Neural cell (in vitro differentiated cells): ENCODE measurements around the gene CCNA2. TPM values are rescaled to one million over a fixed set of nuclear protein-coding genes. Genes with fewer than 3 reads are reported as not detected.

Experiments used
- H2AFZ ChIP-seq: fragments of 200-600, 300-800 bp; sonication (generic), shearing (Covaris generic); 2 replicates; pipeline ENCODE4 v1.6.0; 2014; ENCODE audit warnings: low read depth, mild to moderate bottlenecking, antibody characterized with exemption, low read length, moderate library complexity
- H3F3A ChIP-seq: fragments of 200-600 bp; shearing (Covaris generic); 2 replicates; pipeline ENCODE4 v1.6.1; 2016; ENCODE audit warnings: mild to moderate bottlenecking, moderate library complexity, mixed read lengths, antibody characterized with exemption, low read length; ENCODE audit not compliant: insufficient read depth, poor library complexity, severe bottlenecking
- H3K27ac ChIP-seq: fragments of 200-600, 300-800 bp; sonication (generic), shearing (Covaris generic); 2 replicates; pipeline ENCODE4 v1.5.1; 2014; ENCODE audit warnings: mild to moderate bottlenecking, low read length, moderate library complexity
- H3K27me3 ChIP-seq: fragments of 300-800, 200-600 bp; sonication (generic), shearing (Covaris generic); 2 replicates; pipeline ENCODE4 v1.6.0; 2014; ENCODE audit warnings: mild to moderate bottlenecking, low read depth, low read length, moderate library complexity; ENCODE audit not compliant: insufficient read depth
- H3K36me3 ChIP-seq: fragments of 300-800, 200-600 bp; sonication (generic), shearing (Covaris generic); 2 replicates; pipeline ENCODE4 v1.5.1; 2014; ENCODE audit warnings: mild to moderate bottlenecking, antibody characterized with exemption, low read length, moderate library complexity; ENCODE audit not compliant: insufficient read depth
- H3K4me2 ChIP-seq: fragments of 300-800, 200-600 bp; sonication (generic), shearing (Covaris generic); 2 replicates; pipeline ENCODE4 v1.6.0; 2014; ENCODE audit warnings: mild to moderate bottlenecking, low read length
- H3K4me3 ChIP-seq: fragments of 300-800, 200-600 bp; sonication (generic), shearing (Covaris generic); 2 replicates; pipeline ENCODE4 v1.5.1; 2014; ENCODE audit warnings: mild to moderate bottlenecking, low read length, moderate library complexity
- H3K79me2 ChIP-seq: fragments of 200-600 bp; shearing (Covaris generic); replicated peaks from 2 replicates; pipeline ENCODE4 v1.6.0; 2014; ENCODE audit warnings: mild to moderate bottlenecking, low read length, moderate library complexity; ENCODE audit not compliant: insufficient read depth
- H3K9ac ChIP-seq: fragments of 300-800, 200-600 bp; sonication (generic), shearing (Covaris generic); 2 replicates; pipeline ENCODE4 v1.6.1; 2016; ENCODE audit warnings: mild to moderate bottlenecking, low read length, mixed read lengths
- H3K9me2 ChIP-seq: fragments of 200-600 bp; shearing (Covaris generic); 2 replicates; pipeline ENCODE4 v1.6.1; 2016; ENCODE audit warnings: mild to moderate bottlenecking, low read length, mixed read lengths; ENCODE audit not compliant: insufficient read depth
- H3K9me3 ChIP-seq: fragments of 200-600, 300-800 bp; sonication (generic), shearing (Covaris generic); 2 replicates; pipeline ENCODE4 v1.6.1; 2016; ENCODE audit warnings: mild to moderate bottlenecking, mixed run types, low read length, moderate library complexity, mixed read lengths
- H4K20me1 ChIP-seq: fragments of 200-600 bp; shearing (Covaris generic); 2 replicates; pipeline ENCODE4 v1.6.1; 2016; ENCODE audit warnings: mild to moderate bottlenecking, mixed run types; ENCODE audit not compliant: insufficient read depth
- EP300 ChIP-seq: fragments of 450-650 bp; conservative IDR thresholded peaks from 2 replicates; pipeline ENCODE4 v1.6.1; 2014; ENCODE audit warnings: antibody characterized with exemption, mild to moderate bottlenecking, moderate library complexity; ENCODE audit not compliant: poor library complexity, severe bottlenecking
- EZH2 ChIP-seq: fragments of 200-600, 300-800 bp; shearing (Covaris generic), sonication (generic); IDR thresholded peaks from 2 replicates; pipeline ENCODE4 v1.6.1; 2014; ENCODE audit warnings: antibody characterized with exemption, low read length, borderline replicate concordance, mild to moderate bottlenecking; ENCODE audit not compliant: insufficient read depth, poor library complexity, severe bottlenecking
- MXI1 ChIP-seq: fragments of 450-650 bp; conservative IDR thresholded peaks from 2 replicates; pipeline ENCODE4 v1.6.1; 2014; ENCODE audit warnings: antibody characterized with exemption, mild to moderate bottlenecking; ENCODE audit not compliant: poor library complexity, severe bottlenecking
- POLR2AphosphoS5 ChIP-seq: IDR thresholded peaks from 2 replicates; pipeline ENCODE4 v1.6.1; 2012
- RAD21 ChIP-seq: fragments of 450-650 bp; conservative IDR thresholded peaks from 2 replicates; pipeline ENCODE4 v1.6.1; 2014; ENCODE audit warnings: antibody characterized with exemption, mild to moderate bottlenecking, moderate library complexity
- SMC3 ChIP-seq: fragments of 450-650 bp; conservative IDR thresholded peaks from 2 replicates; pipeline ENCODE4 v1.6.1; 2014; ENCODE audit warnings: antibody characterized with exemption, mild to moderate bottlenecking, moderate library complexity; ENCODE audit not compliant: poor library complexity
- TAF1 ChIP-seq: IDR thresholded peaks from 2 replicates; pipeline ENCODE4 v1.6.1; 2012; ENCODE audit warnings: low read depth
- polyA plus RNA-seq: library from polyadenylated mRNA; depleted of rRNA; stranded (reverse); fragments of >200 nt; gene quantifications from 2 replicates; pipeline ENCODE4 v1.2.3, GENCODE V29; 2014
- TF ChIP-seq, protein P1 (sequence below): fragments of 450-650 bp; IDR thresholded peaks from 2 replicates; pipeline ENCODE4 v1.5.1; 2014; ENCODE audit warnings: antibody characterized with exemption, mild to moderate bottlenecking, moderate library complexity; ENCODE audit not compliant: poor library complexity, severe bottlenecking
- TF ChIP-seq, protein P2 (sequence below): IDR thresholded peaks from 2 replicates; pipeline ENCODE4 v1.6.1; 2012; ENCODE audit warnings: borderline replicate concordance

CCNA2 gene
- polyA plus RNA-seq, 1 donor from 2014 or later = 7.5 TPM

DNA sequence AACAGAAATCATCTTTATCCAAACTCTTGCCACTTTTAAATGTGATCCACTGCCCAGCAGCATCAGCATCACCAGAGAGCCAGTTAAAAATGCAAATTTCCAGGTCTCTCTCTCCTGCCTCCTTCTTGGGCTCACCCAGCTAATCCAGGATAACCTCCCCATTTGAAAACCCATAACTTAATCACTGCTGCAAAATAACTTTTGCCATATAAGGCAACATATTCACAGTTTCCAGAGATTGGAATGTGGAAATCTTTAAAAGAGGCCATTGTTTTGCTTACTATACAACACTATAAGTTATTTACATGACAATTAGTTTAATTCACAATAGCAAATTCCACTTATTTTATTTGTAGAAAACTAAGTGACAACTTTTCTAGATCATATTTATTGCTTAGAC lies 27.4 kb downstream of the CCNA2 start:
- Histone ChIP-seq H2AFZ (no peak overlapping the region), H3K9me3 (no peaks in the 10 kb centered on the region), H4K20me1 (no peaks in the 10 kb centered on the region), H3K79me2 (peaks cover under 1% of the 10 kb centered on the region), H3K36me3 (no peaks in the 10 kb centered on the region), H3K27me3 (no peaks in the 10 kb centered on the region), H3F3A (no peaks in the 10 kb centered on the region), H3K4me2 (no peak overlapping the region), H3K9ac (no peak overlapping the region), H3K4me3 (no peak overlapping the region), H3K9me2 (no peaks in the 10 kb centered on the region), H3K27ac (no peak overlapping the region)
- TF ChIP-seq MXI1 (no peak), EZH2 (no peak), TAF1 (no peak), SMC3 (no peak)
- TF ChIP-seq, protein P1, sequence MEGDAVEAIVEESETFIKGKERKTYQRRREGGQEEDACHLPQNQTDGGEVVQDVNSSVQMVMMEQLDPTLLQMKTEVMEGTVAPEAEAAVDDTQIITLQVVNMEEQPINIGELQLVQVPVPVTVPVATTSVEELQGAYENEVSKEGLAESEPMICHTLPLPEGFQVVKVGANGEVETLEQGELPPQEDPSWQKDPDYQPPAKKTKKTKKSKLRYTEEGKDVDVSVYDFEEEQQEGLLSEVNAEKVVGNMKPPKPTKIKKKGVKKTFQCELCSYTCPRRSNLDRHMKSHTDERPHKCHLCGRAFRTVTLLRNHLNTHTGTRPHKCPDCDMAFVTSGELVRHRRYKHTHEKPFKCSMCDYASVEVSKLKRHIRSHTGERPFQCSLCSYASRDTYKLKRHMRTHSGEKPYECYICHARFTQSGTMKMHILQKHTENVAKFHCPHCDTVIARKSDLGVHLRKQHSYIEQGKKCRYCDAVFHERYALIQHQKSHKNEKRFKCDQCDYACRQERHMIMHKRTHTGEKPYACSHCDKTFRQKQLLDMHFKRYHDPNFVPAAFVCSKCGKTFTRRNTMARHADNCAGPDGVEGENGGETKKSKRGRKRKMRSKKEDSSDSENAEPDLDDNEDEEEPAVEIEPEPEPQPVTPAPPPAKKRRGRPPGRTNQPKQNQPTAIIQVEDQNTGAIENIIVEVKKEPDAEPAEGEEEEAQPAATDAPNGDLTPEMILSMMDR = no peak

GRCh38 chr4:121794505-121795188 lies 29.0 kb downstream of the CCNA2 start:
- Histone ChIP-seq H3K9ac (no peak overlapping the region), H3F3A (no peaks in the 10 kb centered on the region), H3K79me2 (no peaks in the 10 kb centered on the region), H2AFZ (no peak overlapping the region), H4K20me1 (no peaks in the 10 kb centered on the region), H3K27ac (no peak overlapping the region), H3K9me3 (no peaks in the 10 kb centered on the region), H3K4me2 (no peak overlapping the region), H3K36me3 (no peaks in the 10 kb centered on the region), H3K4me3 (no peak overlapping the region), H3K9me2 (no peaks in the 10 kb centered on the region), H3K27me3 (no peaks in the 10 kb centered on the region)
- TF ChIP-seq EZH2 (no peak), TAF1 (no peak), POLR2AphosphoS5 (no peak), MXI1 (no peak), SMC3 (no peak), EP300 (no peak), RAD21 (no peak)
- TF ChIP-seq, protein P1 = no peak
- TF ChIP-seq, protein P2, sequence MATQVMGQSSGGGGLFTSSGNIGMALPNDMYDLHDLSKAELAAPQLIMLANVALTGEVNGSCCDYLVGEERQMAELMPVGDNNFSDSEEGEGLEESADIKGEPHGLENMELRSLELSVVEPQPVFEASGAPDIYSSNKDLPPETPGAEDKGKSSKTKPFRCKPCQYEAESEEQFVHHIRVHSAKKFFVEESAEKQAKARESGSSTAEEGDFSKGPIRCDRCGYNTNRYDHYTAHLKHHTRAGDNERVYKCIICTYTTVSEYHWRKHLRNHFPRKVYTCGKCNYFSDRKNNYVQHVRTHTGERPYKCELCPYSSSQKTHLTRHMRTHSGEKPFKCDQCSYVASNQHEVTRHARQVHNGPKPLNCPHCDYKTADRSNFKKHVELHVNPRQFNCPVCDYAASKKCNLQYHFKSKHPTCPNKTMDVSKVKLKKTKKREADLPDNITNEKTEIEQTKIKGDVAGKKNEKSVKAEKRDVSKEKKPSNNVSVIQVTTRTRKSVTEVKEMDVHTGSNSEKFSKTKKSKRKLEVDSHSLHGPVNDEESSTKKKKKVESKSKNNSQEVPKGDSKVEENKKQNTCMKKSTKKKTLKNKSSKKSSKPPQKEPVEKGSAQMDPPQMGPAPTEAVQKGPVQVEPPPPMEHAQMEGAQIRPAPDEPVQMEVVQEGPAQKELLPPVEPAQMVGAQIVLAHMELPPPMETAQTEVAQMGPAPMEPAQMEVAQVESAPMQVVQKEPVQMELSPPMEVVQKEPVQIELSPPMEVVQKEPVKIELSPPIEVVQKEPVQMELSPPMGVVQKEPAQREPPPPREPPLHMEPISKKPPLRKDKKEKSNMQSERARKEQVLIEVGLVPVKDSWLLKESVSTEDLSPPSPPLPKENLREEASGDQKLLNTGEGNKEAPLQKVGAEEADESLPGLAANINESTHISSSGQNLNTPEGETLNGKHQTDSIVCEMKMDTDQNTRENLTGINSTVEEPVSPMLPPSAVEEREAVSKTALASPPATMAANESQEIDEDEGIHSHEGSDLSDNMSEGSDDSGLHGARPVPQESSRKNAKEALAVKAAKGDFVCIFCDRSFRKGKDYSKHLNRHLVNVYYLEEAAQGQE = no peak
